Activated naive CD8-positive, alpha-beta T cell treated with anti-CD3 and anti-CD28 coated beads, Interleukin-2, amount 10 ng/mL, durations not matched to agents 7 days and 5 days (primary cell): Measurements from ENCODE around the gene LDHAL6A. TPM values are rescaled to one million over a fixed set of nuclear protein-coding genes. Genes with fewer than 3 reads are reported as not detected.

ENCODE experiments used
- total RNA-seq, 2 experiments: library from RNA; stranded (reverse); gene quantifications; one replicate each; pipeline ENCODE4 v1.2.3, GENCODE V29; 2021

The LDHAL6A gene
- total RNA-seq, 2 experiments from 2014 or later: not detected

Other genes starting within 250 kb of the LDHAL6A start
- gene SAA4, start 219.1 kb upstream of the LDHAL6A start, total RNA-seq: not detected
- gene SAA2, start 207.2 kb upstream of the LDHAL6A start, total RNA-seq: not detected
- gene SAA1, start 189.6 kb upstream of the LDHAL6A start, total RNA-seq: not detected
- gene HPS5, start 133.7 kb upstream of the LDHAL6A start, total RNA-seq: 10 to 100 TPM; 16.1 to 17.8 TPM
- gene GTF2H1, start 133.3 kb upstream of the LDHAL6A start, total RNA-seq: 10 to 100 TPM; 44.4 to 47.9 TPM
- gene LDHA, start 61.3 kb upstream of the LDHAL6A start, total RNA-seq: 100 to 1,000 TPM; 824 to 837 TPM
- not detected for gene LDHC, start 43.5 kb upstream of the LDHAL6A start, total RNA-seq
- gene TSG101, start 71.1 kb downstream of the LDHAL6A start, total RNA-seq: 10 to 100 TPM; 35.2 to 35.5 TPM
- 10 to 100 TPM; 16.4 to 16.5 TPM for gene UEVLD, start 132.9 kb downstream of the LDHAL6A start, total RNA-seq
- gene MISFA, start 143.9 kb downstream of the LDHAL6A start, total RNA-seq: 1 to 10 TPM; 1.4 to 2.2 TPM
- 10 to 100 TPM; 27.8 to 27.9 TPM for gene SPTY2D1, start 178.5 kb downstream of the LDHAL6A start, total RNA-seq
- gene TMEM86A, start 242.9 kb downstream of the LDHAL6A start, total RNA-seq: 1 to 10 TPM; 1.4 to 1.7 TPM